Endothelial cell of umbilical vein (primary cell): Measurements from ENCODE around the gene CYTH1. TPM values are rescaled to one million over a fixed set of nuclear protein-coding genes. Genes with fewer than 3 reads are reported as not detected.

Experiments
- BruUV-seq: library from RNA; stranded (reverse); fragments of 400-500 nt; replicated peaks from 2 replicates; lab custom pipeline; 2021; lab: Mats Ljungman, UMichigan
- CTCF ChIA-PET: fragments of 300-600, 350-600 bp; sonication (Branson Sonifier 250); formaldehyde crosslinking; loops from one replicate; lab custom pipeline; 2021; ENCODE audit warnings: antibody characterized with exemption, inconsistent platforms; lab: Charles Lee
- POLR2A ChIA-PET: fragments of 300-600, 350-600 bp; sonication (Branson Sonifier 250); formaldehyde crosslinking; loops from one replicate; lab custom pipeline; 2021; ENCODE audit warnings: antibody characterized with exemption, inconsistent platforms; lab: Charles Lee
- DNase-seq: peaks from one replicate; pipeline ENCODE4 v3.0.0-alpha.2; 2011; ENCODE audit warnings: low read depth, low spot score
- FAIRE-seq: peaks from 2 replicates; lab custom pipeline; 2011; peaks lifted over from hg19 to GRCh38; lab: Jason Lieb, UNC
- H2AFZ ChIP-seq: 2 replicates; pipeline ENCODE4 v1.6.0; 2012; ENCODE audit warnings: low read depth, low read length, control low read depth, inconsistent platforms
- H3K27ac ChIP-seq: 2 replicates; pipeline ENCODE4 v1.5.1; 2011; ENCODE audit warnings: low read depth, mild to moderate bottlenecking, control low read depth, low read length, moderate library complexity; ENCODE audit not compliant: insufficient read depth
- H3K27me3 ChIP-seq, 2 experiments: 2 replicates each; pipeline versions ENCODE4 v1.6.0 to v1.6.1; 2011; ENCODE audit warnings: low read length in 2 of 2, mixed read lengths in 1 of 2; ENCODE audit not compliant: control insufficient read depth in 2 of 2, insufficient read depth in 2 of 2
- H3K36me3 ChIP-seq, 2 experiments: 2 replicates in 1 of 2; 3 replicates in 1 of 2; pipeline ENCODE4 v1.5.1; 2011; ENCODE audit warnings: low read length in 2 of 2, mild to moderate bottlenecking in 1 of 2, moderate library complexity in 1 of 2; ENCODE audit not compliant: control insufficient read depth in 2 of 2, insufficient read depth in 2 of 2; ENCODE audit errors: extremely low read depth in 1 of 2
- H3K4me1 ChIP-seq: 3 replicates; pipeline ENCODE4 v1.5.1; 2011; ENCODE audit warnings: mild to moderate bottlenecking, low read length; ENCODE audit not compliant: control insufficient read depth, insufficient read depth; ENCODE audit errors: extremely low read depth
- H3K4me2 ChIP-seq: 2 replicates; pipeline ENCODE4 v1.6.1; 2011; ENCODE audit warnings: low read length, control low read depth, mixed read lengths; ENCODE audit not compliant: insufficient read depth
- H3K4me3 ChIP-seq, 3 experiments: fragments of 200-600 bp in 1 of 3; sonication (generic), shearing (Covaris generic) in 1 of 3; replicated peaks in 1 of 3; 2 replicates each; pipeline ENCODE4 v1.5.1; 2011 to 2016; ENCODE audit warnings: control low read depth in 3 of 3, low read length in 3 of 3, mild to moderate bottlenecking in 2 of 3, inconsistent platforms in 1 of 3, low read depth in 1 of 3, moderate library complexity in 1 of 3; ENCODE audit not compliant: insufficient read depth in 1 of 3
- H3K79me2 ChIP-seq: 2 replicates; pipeline ENCODE4 v1.6.0; 2012; ENCODE audit warnings: low read length, inconsistent platforms; ENCODE audit not compliant: control insufficient read depth, insufficient read depth
- H3K9ac ChIP-seq: replicated peaks from 2 replicates; pipeline ENCODE3; 2011; ENCODE audit warnings: low read length, control low read depth; ENCODE audit not compliant: insufficient read depth; ENCODE audit errors: extremely low read depth
- H3K9me1 ChIP-seq: replicated peaks from 3 replicates; pipeline ENCODE4 v1.6.0; 2011; ENCODE audit warnings: mild to moderate bottlenecking, low read length; ENCODE audit not compliant: control insufficient read depth, insufficient read depth; ENCODE audit errors: extremely low read depth
- H3K9me3 ChIP-seq: replicated peaks from 2 replicates; pipeline ENCODE4 v1.5.1; 2012; ENCODE audit warnings: low read length, inconsistent platforms; ENCODE audit not compliant: control insufficient read depth, insufficient read depth
- H4K20me1 ChIP-seq: replicated peaks from 2 replicates; pipeline ENCODE3; 2011; ENCODE audit warnings: mild to moderate bottlenecking, low read length; ENCODE audit not compliant: control insufficient read depth, insufficient read depth; ENCODE audit errors: extremely low read depth
- EZH2 ChIP-seq: IDR thresholded peaks from 2 replicates; pipeline ENCODE4 v1.6.1; 2012; ENCODE audit warnings: borderline replicate concordance, low read depth, mild to moderate bottlenecking, moderate library complexity, low read length, inconsistent platforms; ENCODE audit not compliant: severe bottlenecking
- FOS ChIP-seq: IDR thresholded peaks from 2 replicates; pipeline ENCODE4 v1.6.1; 2011; ENCODE audit warnings: mild to moderate bottlenecking, low read length, moderate library complexity, borderline replicate concordance; ENCODE audit not compliant: insufficient read depth
- GATA2 ChIP-seq: IDR thresholded peaks from 2 replicates; pipeline ENCODE4 v1.7.0; 2011; ENCODE audit warnings: low read depth, mild to moderate bottlenecking, moderate library complexity, mixed read lengths, low read length; ENCODE audit not compliant: insufficient read length, insufficient read depth
- JUN ChIP-seq: IDR thresholded peaks from 2 replicates; pipeline ENCODE4 v1.6.1; 2011; ENCODE audit warnings: borderline replicate concordance, low read depth; ENCODE audit not compliant: insufficient read length, insufficient read depth
- MYC ChIP-seq: IDR thresholded peaks from one replicate; pipeline ENCODE4 v1.6.1; 2011; ENCODE audit warnings: mild to moderate bottlenecking, low read depth, low read length
- POLR2A ChIP-seq: IDR thresholded peaks from 2 replicates; pipeline ENCODE4 v1.6.1; 2012; ENCODE audit warnings: low read depth, mild to moderate bottlenecking, control low read depth, low read length
- POLR2AphosphoS5 ChIP-seq: IDR thresholded peaks from 2 replicates; pipeline ENCODE4 v1.6.1; 2012; ENCODE audit warnings: low read depth, mild to moderate bottlenecking, control low read depth, low read length, moderate library complexity; ENCODE audit not compliant: insufficient read depth
- dilution Hi-C: fragments of 300-500 bp; cut with MboI; formaldehyde crosslinking; loops from one replicate; pipeline ENCODE4 v1.15.0; 2019; ENCODE audit warnings: low sequenced_read_pairs; ENCODE audit not compliant: extremely low pct_ligation_motif_present
- intact Hi-C: fragments of 100-400 bp; cut with micrococcal nuclease; formaldehyde crosslinking; loops from one replicate; pipeline ENCODE4 v1.10.0; 2022
- polyA plus RNA-seq, 4 experiments: library from polyadenylated mRNA; depleted of rRNA in 3 of 4; stranded (reverse) in 3 of 4; unstranded in 1 of 4; fragments of >200 nt; gene quantifications; 2 replicates each; pipeline versions ENCODE4 v1.2.1 to v1.2.3, GENCODE V29; 2011 to 2012; ENCODE audit warnings: missing spikeins in 1 of 4
- total RNA-seq: library from RNA; stranded (reverse); gene quantifications from 2 replicates; pipeline ENCODE4 v1.2.3, GENCODE V29; 2021
- TF ChIP-seq, protein P1 (sequence below): IDR thresholded peaks from 2 replicates; pipeline ENCODE4 v1.6.1; 2011; ENCODE audit not compliant: insufficient read depth, insufficient read length
- TF ChIP-seq, protein P2 (sequence below), 2 donors: IDR thresholded peaks; 1 replicate in 1 of 2; 2 replicates in 1 of 2; pipeline ENCODE4 v1.5.1; 2011; ENCODE audit warnings: low read length in 2 of 2, mild to moderate bottlenecking in 2 of 2, moderate library complexity in 2 of 2, control low read depth in 1 of 2, inconsistent platforms in 1 of 2, low read depth in 1 of 2; ENCODE audit not compliant: insufficient read depth in 1 of 2; ENCODE audit errors: extremely low read depth in 1 of 2

CYTH1 gene
- total and polyA plus RNA-seq, 2 donors (not counting 3 experiments of a cell fraction or from before 2014, with no cell fraction given) = 35.9 to 49.9 TPM

- DNase-seq = no peak
- TF ChIP-seq, protein P1, sequence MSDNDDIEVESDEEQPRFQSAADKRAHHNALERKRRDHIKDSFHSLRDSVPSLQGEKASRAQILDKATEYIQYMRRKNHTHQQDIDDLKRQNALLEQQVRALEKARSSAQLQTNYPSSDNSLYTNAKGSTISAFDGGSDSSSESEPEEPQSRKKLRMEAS = no peak
- TF ChIP-seq, protein P2, sequence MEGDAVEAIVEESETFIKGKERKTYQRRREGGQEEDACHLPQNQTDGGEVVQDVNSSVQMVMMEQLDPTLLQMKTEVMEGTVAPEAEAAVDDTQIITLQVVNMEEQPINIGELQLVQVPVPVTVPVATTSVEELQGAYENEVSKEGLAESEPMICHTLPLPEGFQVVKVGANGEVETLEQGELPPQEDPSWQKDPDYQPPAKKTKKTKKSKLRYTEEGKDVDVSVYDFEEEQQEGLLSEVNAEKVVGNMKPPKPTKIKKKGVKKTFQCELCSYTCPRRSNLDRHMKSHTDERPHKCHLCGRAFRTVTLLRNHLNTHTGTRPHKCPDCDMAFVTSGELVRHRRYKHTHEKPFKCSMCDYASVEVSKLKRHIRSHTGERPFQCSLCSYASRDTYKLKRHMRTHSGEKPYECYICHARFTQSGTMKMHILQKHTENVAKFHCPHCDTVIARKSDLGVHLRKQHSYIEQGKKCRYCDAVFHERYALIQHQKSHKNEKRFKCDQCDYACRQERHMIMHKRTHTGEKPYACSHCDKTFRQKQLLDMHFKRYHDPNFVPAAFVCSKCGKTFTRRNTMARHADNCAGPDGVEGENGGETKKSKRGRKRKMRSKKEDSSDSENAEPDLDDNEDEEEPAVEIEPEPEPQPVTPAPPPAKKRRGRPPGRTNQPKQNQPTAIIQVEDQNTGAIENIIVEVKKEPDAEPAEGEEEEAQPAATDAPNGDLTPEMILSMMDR (IDR thresholded peaks at IDR 0.05; ENCODE audit: extremely low read depth in 1 of 2, insufficient read depth in 1 of 2, low read depth in 1 of 2, low read length in 2 of 2) = no peak
- TF ChIP-seq POLR2A = no peak
- TF ChIP-seq POLR2AphosphoS5 = no peak
- no peak for TF ChIP-seq MYC
- TF ChIP-seq JUN = no peak
- no peak for TF ChIP-seq FOS
- TF ChIP-seq EZH2 = no peak
- no peak for TF ChIP-seq GATA2
- H3K4me3 ChIP-seq = no peak overlapping the region
- peaks cover 33% of the 10 kb centered on the region for H3K4me1 ChIP-seq
- no TSS peak for BruUV-seq
- H4K20me1 ChIP-seq = no peaks in the 10 kb centered on the region
- dilution Hi-C loops = no loop called here
- H3K27me3 ChIP-seq = no peaks in the 10 kb centered on the region
- ChIA-PET CTCF (no interaction called here), POLR2A (no interaction called here)
- peaks cover 15% of the 10 kb centered on the region for H3K79me2 ChIP-seq
- intact Hi-C loops = no loop called here
- H3K9me1 ChIP-seq = no peaks in the 10 kb centered on the region
- H3K9me3 ChIP-seq = no peaks in the 10 kb centered on the region
- H3K27ac ChIP-seq = no peak overlapping the region
- H3K36me3 ChIP-seq = no peaks in the 10 kb centered on the region
- H3K9ac ChIP-seq = no peak overlapping the region
- no peak for FAIRE-seq
- no peak overlapping the region for H3K4me2 ChIP-seq
- no peak overlapping the region for H2AFZ ChIP-seq
These were observed 43.4 kb downstream of the CYTH1 start for GRCh38 chr17:78738698-78739097.
